ENCODE results near the gene FAM136A. TPM values are rescaled to one million over a fixed set of nuclear protein-coding genes. Genes with fewer than 3 reads are reported as not detected.

FAM136A gene
- total and polyA plus RNA-seq, 3 experiments from 2014 or later, result 41.3 to 102 (median 99.4) TPM

DNA sequence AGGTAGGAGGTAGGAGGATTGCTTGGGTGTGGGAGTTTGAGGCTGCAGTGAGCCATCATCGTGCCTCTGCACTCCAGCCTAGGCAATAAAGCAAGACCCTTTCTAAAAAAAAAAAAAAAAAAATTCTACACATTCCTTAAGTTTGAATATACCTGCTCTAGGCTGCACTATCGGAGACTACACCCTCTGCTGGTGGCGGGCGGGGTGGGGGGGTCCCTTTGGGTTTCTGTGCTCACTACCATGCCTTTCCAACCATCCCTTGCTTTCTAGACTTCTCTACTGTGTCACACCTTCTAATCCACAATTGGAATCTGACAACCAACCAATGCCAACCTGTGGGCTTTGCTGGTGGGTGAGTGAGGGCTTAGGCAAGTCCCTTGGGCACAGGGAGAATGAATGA is 34.7 kb upstream of the FAM136A start:
- Mint-ChIP-seq H3K36me3 (no peaks in the 10 kb centered on the region), H3K4me3 (no peak overlapping the region), H3K27ac (no peak overlapping the region), H3K9me3 (peaks cover 0 to 3% (median 0%) of the 10 kb centered on the region in 5 donors), H3K27me3 (peaks cover 9 to 16% of the 10 kb centered on the region in 2 donors), H3K4me1 (no peaks in the 10 kb centered on the region)
- no peak for DNase-seq
- H3K36me3 ChIP-seq (ENCODE audit: insufficient read depth, low read length), result no peaks in the 10 kb centered on the region
- no peak overlapping the region for H3K4me3 ChIP-seq (ENCODE audit: low read length)
- no peaks in the 10 kb centered on the region for H3K9me3 ChIP-seq (ENCODE audit: low read length)
- H3K4me1 ChIP-seq (ENCODE audit: insufficient read depth, low read length), result no peaks in the 10 kb centered on the region
- POLR2A ChIA-PET, result no interaction called here
- CTCF ChIA-PET, result interaction anchor here (1.2 kb wide), 2 partner anchors 23 to 282 kb away, joined by 3 to 4 read pairs; no protein-coding TSS in a partner anchor
- H3K27me3 ChIP-seq (ENCODE audit: insufficient read depth, low read length, poor library complexity, severe bottlenecking), result no peaks in the 10 kb centered on the region
- no peak overlapping the region for H3K27ac ChIP-seq (ENCODE audit: low read depth, low read length)

DNA sequence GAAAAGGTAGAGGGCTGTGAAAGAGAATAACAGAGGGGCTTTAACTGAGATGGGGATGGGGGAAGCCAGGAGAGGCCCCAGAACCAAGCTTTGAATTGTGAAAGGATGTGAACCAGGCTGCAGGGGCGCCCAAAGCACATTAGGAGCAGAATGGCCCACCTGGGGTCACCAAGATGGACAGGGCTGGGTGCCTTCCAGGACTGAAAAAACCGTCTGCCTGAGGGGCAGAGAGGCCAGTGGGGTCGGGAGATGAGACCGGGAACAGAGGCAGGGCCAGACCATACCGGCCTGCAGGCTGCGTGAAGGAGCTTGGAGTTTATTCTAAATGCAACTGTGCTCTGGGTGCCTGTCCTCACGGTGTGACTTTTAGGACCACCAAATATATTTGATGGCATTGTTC is 29.1 kb upstream of the FAM136A start:
- H3K9me3 Mint-ChIP-seq, result peaks cover 0 to 3% (median 0%) of the 10 kb centered on the region in 5 donors
- Histone ChIP-seq H3K9me3 (ENCODE audit: low read length) (no peaks in the 10 kb centered on the region), H3K27ac (ENCODE audit: low read depth, low read length) (no peak overlapping the region), H3K4me3 (ENCODE audit: low read length) (no peak overlapping the region), H3K36me3 (ENCODE audit: insufficient read depth, low read length) (no peaks in the 10 kb centered on the region), H3K27me3 (ENCODE audit: insufficient read depth, low read length, poor library complexity, severe bottlenecking) (no peaks in the 10 kb centered on the region), H3K4me1 (ENCODE audit: insufficient read depth, low read length) (no peaks in the 10 kb centered on the region)
- H3K27me3 Mint-ChIP-seq, result peaks cover under 1 to 8% of the 10 kb centered on the region in 2 donors
- POLR2A ChIA-PET, result interaction anchor here (0.6 kb wide), 1 partner anchor 69 kb away, joined by 3 read pairs; no protein-coding TSS in a partner anchor
- no peaks in the 10 kb centered on the region for H3K4me1 Mint-ChIP-seq
- no peak for DNase-seq
- no peak overlapping the region for H3K27ac Mint-ChIP-seq
- H3K4me3 Mint-ChIP-seq, result no peak overlapping the region
- no peaks in the 10 kb centered on the region for H3K36me3 Mint-ChIP-seq
- CTCF ChIA-PET, result no interaction called here

DNA sequence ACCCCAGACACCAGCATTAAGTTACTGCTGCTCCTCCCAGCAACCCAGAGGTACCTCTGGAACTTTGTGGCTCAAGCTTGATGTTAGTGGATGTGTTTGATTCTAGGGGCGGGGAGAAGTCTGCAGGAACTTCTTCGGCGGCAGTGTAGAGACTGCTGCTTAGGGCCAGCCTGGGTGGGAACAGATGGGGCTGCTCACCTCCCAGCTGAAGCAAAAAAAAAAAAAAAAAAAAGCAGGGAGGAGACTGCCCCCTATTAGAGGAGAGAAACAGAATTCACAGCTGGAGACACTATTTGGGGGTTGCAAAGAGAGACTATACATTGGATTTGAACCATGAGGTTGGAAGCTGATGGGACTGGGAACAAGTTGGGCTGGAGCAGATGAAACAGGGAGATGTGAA is 28.6 kb upstream of the FAM136A start:
- H3K27me3 ChIP-seq (ENCODE audit: insufficient read depth, low read length, poor library complexity, severe bottlenecking), result no peaks in the 10 kb centered on the region
- Mint-ChIP-seq H3K27ac (no peak overlapping the region), H3K36me3 (no peaks in the 10 kb centered on the region), H3K9me3 (peaks cover 0 to 3% (median 0%) of the 10 kb centered on the region in 5 donors), H3K4me3 (no peak overlapping the region), H3K4me1 (no peaks in the 10 kb centered on the region), H3K27me3 (peaks cover 0 to 8% of the 10 kb centered on the region in 2 donors)
- H3K4me3 ChIP-seq (ENCODE audit: low read length), result no peak overlapping the region
- no peaks in the 10 kb centered on the region for H3K9me3 ChIP-seq (ENCODE audit: low read length)
- no peak for DNase-seq
- no peaks in the 10 kb centered on the region for H3K36me3 ChIP-seq (ENCODE audit: insufficient read depth, low read length)
- no peak overlapping the region for H3K27ac ChIP-seq (ENCODE audit: low read depth, low read length)
- ChIA-PET POLR2A (no interaction called here), CTCF (interaction anchor here (1.8 kb wide), 1 partner anchor 287 kb away, joined by 4 read pairs; no protein-coding TSS in a partner anchor)
- H3K4me1 ChIP-seq (ENCODE audit: insufficient read depth, low read length), result no peaks in the 10 kb centered on the region

DNA sequence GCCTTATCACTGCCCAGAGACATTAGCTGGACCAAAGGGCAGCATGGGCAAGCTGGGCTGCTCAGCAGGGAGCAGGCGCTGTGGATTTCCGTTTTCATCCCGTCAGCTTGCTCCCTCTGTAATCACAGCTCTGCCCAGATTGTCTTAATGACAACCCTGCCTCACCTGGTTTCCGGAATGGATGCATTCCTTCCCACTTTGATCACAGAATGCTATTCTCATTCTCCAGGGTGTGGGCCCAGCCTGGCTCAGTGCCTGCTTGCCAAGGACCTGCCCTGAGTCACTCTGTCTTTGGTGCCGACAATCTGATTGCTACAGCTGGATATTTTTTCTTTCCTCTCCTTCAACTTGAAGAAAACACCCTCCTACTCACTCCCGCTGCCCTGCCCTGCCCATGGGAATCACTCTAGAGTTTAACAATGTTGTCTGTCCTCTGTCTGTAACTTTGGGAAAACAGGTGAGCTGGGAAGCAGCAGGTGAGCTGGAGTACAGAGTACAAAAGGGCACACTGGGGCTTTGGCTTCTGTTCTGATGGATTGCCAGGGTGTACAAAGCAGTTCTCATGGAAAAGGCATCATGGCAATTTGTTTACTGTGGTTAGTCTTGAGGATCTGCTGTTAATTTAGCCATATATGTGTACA is 27.2 kb upstream of the FAM136A start:
- Mint-ChIP-seq H3K9me3 (peaks cover 0 to under 1% (median 0%) of the 10 kb centered on the region in 5 donors), H3K4me3 (no peak overlapping the region), H3K4me1 (no peaks in the 10 kb centered on the region), H3K27me3 (peaks cover 0 to 16% of the 10 kb centered on the region in 2 donors), H3K36me3 (no peaks in the 10 kb centered on the region), H3K27ac (peak overlapping the region in 1 of 8 donors; percentile 65)
- ChIA-PET CTCF (interaction anchor here (1.3 to 1.8 kb wide), 3 partner anchors 9 to 288 kb away, joined by 3 to 4 read pairs (median 3); no protein-coding TSS in a partner anchor), POLR2A (interaction anchor here (0.6 kb wide), 1 partner anchor 307 kb away, joined by 5 read pairs; no protein-coding TSS in a partner anchor)
- no peaks in the 10 kb centered on the region for H3K27me3 ChIP-seq (ENCODE audit: insufficient read depth, low read length, poor library complexity, severe bottlenecking)
- H3K36me3 ChIP-seq (ENCODE audit: insufficient read depth, low read length), result no peaks in the 10 kb centered on the region
- H3K4me1 ChIP-seq (ENCODE audit: insufficient read depth, low read length), result no peaks in the 10 kb centered on the region
- H3K27ac ChIP-seq (ENCODE audit: low read depth, low read length), result no peak overlapping the region
- DNase-seq, result no peak
- H3K9me3 ChIP-seq (ENCODE audit: low read length), result no peaks in the 10 kb centered on the region
- H3K4me3 ChIP-seq (ENCODE audit: low read length), result no peak overlapping the region

DNA sequence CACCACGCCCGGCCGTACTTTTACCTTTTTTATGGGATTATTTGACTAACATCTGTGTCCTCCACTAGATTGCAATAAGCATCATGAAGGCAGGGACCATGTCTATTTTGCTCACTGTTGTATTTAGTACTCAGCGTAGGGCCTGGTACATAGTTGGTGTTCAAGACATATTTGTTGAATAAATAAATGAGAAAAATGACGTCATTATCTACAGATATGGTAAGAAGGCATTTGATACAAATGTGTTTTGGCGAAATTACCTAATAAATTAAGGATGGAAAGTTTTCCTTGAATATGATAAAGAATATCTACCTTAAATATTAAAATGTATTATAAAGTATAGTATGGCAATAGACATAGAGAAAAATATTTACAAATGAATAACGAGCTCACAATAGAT is 24.0 kb upstream of the FAM136A start:
- no peak for DNase-seq
- Mint-ChIP-seq H3K9me3 (no peaks in the 10 kb centered on the region), H3K4me3 (no peak overlapping the region), H3K27me3 (peaks cover 2 to 23% of the 10 kb centered on the region in 2 donors), H3K36me3 (no peaks in the 10 kb centered on the region), H3K4me1 (no peaks in the 10 kb centered on the region), H3K27ac (no peak overlapping the region)
- Histone ChIP-seq H3K4me3 (ENCODE audit: low read length) (no peak overlapping the region), H3K27me3 (ENCODE audit: insufficient read depth, low read length, poor library complexity, severe bottlenecking) (no peaks in the 10 kb centered on the region), H3K36me3 (ENCODE audit: insufficient read depth, low read length) (no peaks in the 10 kb centered on the region), H3K9me3 (ENCODE audit: low read length) (no peaks in the 10 kb centered on the region), H3K27ac (ENCODE audit: low read depth, low read length) (no peak overlapping the region), H3K4me1 (ENCODE audit: insufficient read depth, low read length) (no peaks in the 10 kb centered on the region)
- CTCF ChIA-PET, result no interaction called here
- POLR2A ChIA-PET, result no interaction called here

DNA sequence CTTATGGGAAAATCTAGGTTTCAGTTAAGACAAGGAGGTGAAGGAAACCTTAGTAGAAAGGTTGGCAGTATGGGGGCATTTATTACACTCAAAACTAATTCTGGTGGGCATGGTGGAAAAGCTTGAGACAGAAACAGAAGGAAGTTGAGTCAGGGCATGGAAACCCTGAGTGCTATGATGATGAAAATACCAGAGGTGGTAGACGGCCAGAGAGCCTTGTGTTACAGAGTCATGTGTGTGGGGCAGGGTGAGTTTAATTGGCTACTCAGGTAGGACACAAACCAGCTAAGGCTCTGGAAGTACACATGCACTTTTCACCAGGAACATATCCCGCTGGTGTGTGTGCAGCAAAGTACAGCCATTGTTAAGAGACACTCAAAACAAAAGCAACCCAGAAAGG is 20.7 kb upstream of the FAM136A start:
- Histone ChIP-seq H3K27ac (ENCODE audit: low read depth, low read length) (no peak overlapping the region), H3K9me3 (ENCODE audit: low read length) (no peaks in the 10 kb centered on the region), H3K4me1 (ENCODE audit: insufficient read depth, low read length) (no peaks in the 10 kb centered on the region), H3K36me3 (ENCODE audit: insufficient read depth, low read length) (no peaks in the 10 kb centered on the region), H3K4me3 (ENCODE audit: low read length) (no peak overlapping the region), H3K27me3 (ENCODE audit: insufficient read depth, low read length, poor library complexity, severe bottlenecking) (no peaks in the 10 kb centered on the region)
- Mint-ChIP-seq H3K27me3 (peaks cover 2 to 36% of the 10 kb centered on the region in 2 donors), H3K27ac (no peak overlapping the region), H3K36me3 (no peaks in the 10 kb centered on the region), H3K4me3 (no peak overlapping the region), H3K4me1 (no peaks in the 10 kb centered on the region), H3K9me3 (no peaks in the 10 kb centered on the region)
- DNase-seq, result no peak
- ChIA-PET CTCF (interaction anchor here (0.7 kb wide), 1 partner anchor 21 kb away, joined by 3 read pairs; the partner anchor contains the start of gene FAM136A), POLR2A (no interaction called here)

DNA sequence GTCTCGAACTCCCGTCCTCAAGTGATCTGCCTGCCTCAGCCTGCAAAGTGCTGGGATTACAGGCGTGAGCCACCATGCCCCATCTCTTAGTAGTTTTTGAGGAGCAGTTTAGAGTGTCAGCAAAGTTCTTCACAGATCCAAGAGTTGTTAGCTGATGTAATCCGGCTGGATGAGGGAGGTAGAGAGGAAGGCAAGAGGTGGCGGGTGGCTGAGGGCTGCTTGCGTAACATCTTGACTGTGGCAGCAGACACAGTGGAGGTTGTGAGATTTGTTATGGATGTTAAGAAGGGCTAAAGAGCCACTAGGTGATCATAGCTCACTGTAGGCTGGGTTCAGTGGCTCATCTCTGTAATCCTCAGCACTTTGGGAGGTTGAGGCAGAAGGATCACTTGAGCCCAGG is 19.5 kb upstream of the FAM136A start:
- no peak overlapping the region for H3K27ac Mint-ChIP-seq
- ChIA-PET CTCF (no interaction called here), POLR2A (no interaction called here)
- H3K27ac ChIP-seq (ENCODE audit: low read depth, low read length), result no peak overlapping the region
- H3K27me3 ChIP-seq (ENCODE audit: insufficient read depth, low read length, poor library complexity, severe bottlenecking), result no peaks in the 10 kb centered on the region
- no peaks in the 10 kb centered on the region for H3K9me3 Mint-ChIP-seq
- no peaks in the 10 kb centered on the region for H3K9me3 ChIP-seq (ENCODE audit: low read length)
- H3K36me3 ChIP-seq (ENCODE audit: insufficient read depth, low read length), result no peaks in the 10 kb centered on the region
- no peaks in the 10 kb centered on the region for H3K4me1 ChIP-seq (ENCODE audit: insufficient read depth, low read length)
- no peaks in the 10 kb centered on the region for H3K4me1 Mint-ChIP-seq
- H3K4me3 Mint-ChIP-seq, result no peak overlapping the region
- H3K27me3 Mint-ChIP-seq, result peaks cover 2 to 39% of the 10 kb centered on the region in 2 donors
- no peak overlapping the region for H3K4me3 ChIP-seq (ENCODE audit: low read length)
- no peak for DNase-seq
- H3K36me3 Mint-ChIP-seq, result no peaks in the 10 kb centered on the region

DNA sequence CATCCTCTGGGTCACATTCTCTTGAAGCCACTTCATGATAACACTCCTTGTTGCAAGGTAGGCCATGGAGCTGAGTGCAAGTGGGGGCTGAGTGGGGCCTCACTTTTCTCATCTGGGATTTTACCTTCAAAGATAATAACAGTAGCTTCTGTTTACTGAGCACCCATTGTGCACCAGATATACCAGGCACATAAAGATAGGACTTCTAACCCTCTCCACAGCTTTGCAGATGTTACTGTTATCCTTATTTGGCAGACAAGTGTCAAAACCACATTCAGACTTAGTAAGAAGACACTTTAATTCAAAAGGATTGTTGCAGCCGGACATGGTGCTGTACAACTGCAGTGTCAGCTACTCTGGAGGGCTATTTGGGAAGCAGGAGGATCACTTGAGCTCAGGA is 12.8 kb upstream of the FAM136A start:
- H3K27ac Mint-ChIP-seq, result peak overlapping the region in 1 of 8 donors; percentile 66
- no peak overlapping the region for H3K4me3 Mint-ChIP-seq
- H3K9me3 ChIP-seq (ENCODE audit: low read length), result no peaks in the 10 kb centered on the region
- ChIA-PET CTCF (interaction anchor here (4.8 kb wide), 1 partner anchor 12 kb away, joined by 28 read pairs; the partner anchor contains the start of gene FAM136A), POLR2A (no interaction called here)
- H3K27me3 Mint-ChIP-seq, result peaks cover 8 to 24% of the 10 kb centered on the region in 2 donors
- H3K9me3 Mint-ChIP-seq, result no peaks in the 10 kb centered on the region
- H3K27ac ChIP-seq (ENCODE audit: low read depth, low read length), result no peak overlapping the region
- H3K27me3 ChIP-seq (ENCODE audit: insufficient read depth, low read length, poor library complexity, severe bottlenecking), result no peaks in the 10 kb centered on the region
- H3K36me3 ChIP-seq (ENCODE audit: insufficient read depth, low read length), result no peaks in the 10 kb centered on the region
- no peak overlapping the region for H3K4me3 ChIP-seq (ENCODE audit: low read length)
- H3K4me1 Mint-ChIP-seq, result no peaks in the 10 kb centered on the region
- H3K36me3 Mint-ChIP-seq, result no peaks in the 10 kb centered on the region
- DNase-seq, result no peak
- H3K4me1 ChIP-seq (ENCODE audit: insufficient read depth, low read length), result no peaks in the 10 kb centered on the region
